ENCODE measurements around the gene TRAPPC1.

TRAPPC1 gene

GRCh38 chr17:7897773-7898172 lies 34.0 kb downstream of the TRAPPC1 start:
- DNase-seq (ENCODE audit: low spot score) = peak; percentile 74

- DNase-seq (ENCODE audit: low spot score) = no peak
These were observed 34.7 kb downstream of the TRAPPC1 start for GRCh38 chr17:7897090-7897489.

GRCh38 chr17:7894866-7895265 lies 36.9 kb downstream of the TRAPPC1 start:
- no peak for DNase-seq (ENCODE audit: low spot score)

- DNase-seq (ENCODE audit: low spot score) = no peak
These were observed 37.5 kb downstream of the TRAPPC1 start for GRCh38 chr17:7894226-7894625.

- DNase-seq (ENCODE audit: low spot score) = no peak
These were observed 38.4 kb downstream of the TRAPPC1 start for GRCh38 chr17:7893187-7893880.

GRCh38 chr17:7889166-7889955 lies 42.4 kb downstream of the TRAPPC1 start:
- DNase-seq (ENCODE audit: low spot score) = peak; percentile 98

- no peak for DNase-seq (ENCODE audit: low spot score)
These were observed 43.4 kb downstream of the TRAPPC1 start, which contains the start of gene CHD3 for GRCh38 chr17:7888184-7888920. TSS of gene CHD3 (plus strand) at chr17:7888789. CDS start at chr17:7889001, 212 bp downstream.

- peak; percentile 91 for DNase-seq (ENCODE audit: low spot score)
These were observed 44.1 kb downstream of the TRAPPC1 start for GRCh38 chr17:7887482-7888183.

GRCh38 chr17:7887038-7887481 lies 44.7 kb downstream of the TRAPPC1 start:
- DNase-seq (ENCODE audit: low spot score) = no peak

GRCh38 chr17:7886227-7887037 lies 45.3 kb downstream of the TRAPPC1 start:
- DNase-seq (ENCODE audit: low spot score) = peak; percentile 10

- peak; percentile 20 for DNase-seq (ENCODE audit: low spot score)
These were observed 46.1 kb downstream of the TRAPPC1 start for GRCh38 chr17:7885367-7886226.

- no peak for DNase-seq (ENCODE audit: low spot score)
These were observed 47.0 kb downstream of the TRAPPC1 start for GRCh38 chr17:7884581-7885366.

- no peak for DNase-seq (ENCODE audit: low spot score)
These were observed 47.9 kb downstream of the TRAPPC1 start for GRCh38 chr17:7883781-7884386.

- no peak for DNase-seq (ENCODE audit: low spot score)
These were observed 49.1 kb downstream of the TRAPPC1 start for GRCh38 chr17:7882629-7883028.

GRCh38 chr17:7882068-7882467 lies 49.7 kb downstream of the TRAPPC1 start:
- DNase-seq (ENCODE audit: low spot score) = no peak

- no peak for DNase-seq (ENCODE audit: low spot score)
These were observed 50.3 kb downstream of the TRAPPC1 start for GRCh38 chr17:7881276-7882054.
